GM23338 (cell line): ENCODE data around the gene CBLN4. TPM values are rescaled to one million over a fixed set of nuclear protein-coding genes. Genes with fewer than 3 reads are reported as not detected.

Experiments
- ATAC-seq: fragments of 200-7000 bp; cut with Tn5 transposase; 3 replicates; pipeline ENCODE4 v1.9.1; 2020
- DNase-seq: peaks from one replicate; pipeline ENCODE4 v3.0.0-alpha.2; 2015; ENCODE audit warnings: low spot score
- H2AFZ ChIP-seq: fragments of 200-600 bp; sonication (generic); 2 replicates; pipeline ENCODE4 v1.8.0; 2016; ENCODE audit warnings: antibody characterized with exemption, mild to moderate bottlenecking, moderate library complexity
- H3F3A ChIP-seq: fragments of 200-600 bp; sonication (generic); replicated peaks from 2 replicates; pipeline ENCODE4 v1.8.0; 2017; ENCODE audit warnings: antibody characterized with exemption, mixed run types, low read depth
- H3K27ac ChIP-seq: fragments of 200-600 bp; sonication (generic); 2 replicates; pipeline ENCODE4 v1.6.1; 2016; ENCODE audit warnings: low read depth
- H3K27me3 ChIP-seq: fragments of 200-600 bp; sonication (generic); 2 replicates; pipeline ENCODE4 v1.8.0; 2016; ENCODE audit warnings: mild to moderate bottlenecking, mixed run types, moderate library complexity; ENCODE audit not compliant: insufficient read depth
- H3K36me3 ChIP-seq: fragments of 200-600 bp; sonication (generic); 2 replicates; pipeline ENCODE4 v1.8.0; 2016; ENCODE audit warnings: mild to moderate bottlenecking; ENCODE audit not compliant: insufficient read depth
- H3K4me1 ChIP-seq: fragments of 200-600 bp; sonication (generic); 2 replicates; pipeline ENCODE4 v1.8.0; 2016; ENCODE audit warnings: mild to moderate bottlenecking, moderate library complexity; ENCODE audit not compliant: insufficient read depth
- H3K4me2 ChIP-seq: fragments of 200-600 bp; sonication (generic); 2 replicates; pipeline ENCODE4 v1.7.1; 2017; ENCODE audit warnings: mixed run types
- H3K4me3 ChIP-seq: fragments of 200-600 bp; sonication (generic); 2 replicates; pipeline ENCODE4 v1.6.1; 2016; ENCODE audit warnings: mixed run types
- H3K79me2 ChIP-seq: fragments of 200-600 bp; sonication (generic); replicated peaks from 2 replicates; pipeline ENCODE4 v1.8.0; 2017; ENCODE audit warnings: mild to moderate bottlenecking; ENCODE audit not compliant: insufficient read depth
- H3K9me2 ChIP-seq: fragments of 200-600 bp; sonication (generic); 2 replicates; pipeline ENCODE4 v1.8.0; 2017; ENCODE audit not compliant: insufficient read depth
- H4K20me1 ChIP-seq: fragments of 200-600 bp; sonication (generic); replicated peaks from 2 replicates; pipeline ENCODE4 v1.8.0; 2017; ENCODE audit warnings: mild to moderate bottlenecking; ENCODE audit not compliant: insufficient read depth
- H3K27ac Mint-ChIP-seq: 2 replicates; pipeline ENCODE4 v1.8.0; 2020; ENCODE audit warnings: inconsistent platforms, mild to moderate bottlenecking, moderate library complexity, mixed read lengths
- H3K27me3 Mint-ChIP-seq: 3 replicates; pipeline ENCODE4 v1.8.0; 2022; ENCODE audit warnings: low read depth, mild to moderate bottlenecking, moderate library complexity, mixed read lengths, inconsistent platforms; ENCODE audit not compliant: insufficient read depth, poor library complexity
- H3K36me3 Mint-ChIP-seq: 3 replicates; pipeline ENCODE4 v1.8.0; 2021; ENCODE audit warnings: low read depth, mild to moderate bottlenecking, inconsistent platforms, moderate library complexity, mixed read lengths
- H3K4me1 Mint-ChIP-seq: 3 replicates; pipeline ENCODE4 v1.8.0; 2020; ENCODE audit warnings: mild to moderate bottlenecking, inconsistent platforms, mixed read lengths
- H3K4me3 Mint-ChIP-seq: 3 replicates; pipeline ENCODE4 v1.8.0; 2021; ENCODE audit warnings: moderate library complexity, mild to moderate bottlenecking, inconsistent platforms, mixed read lengths
- H3K9me3 Mint-ChIP-seq: 3 replicates; pipeline ENCODE4 v1.8.0; 2020; ENCODE audit warnings: moderate library complexity, mild to moderate bottlenecking, inconsistent platforms, mixed read lengths
- CREB1 ChIP-seq: fragments of 250-450 bp; sonication (Bioruptor Pico); IDR thresholded peaks from 2 replicates; pipeline ENCODE4 v1.5.0; 2020; ENCODE audit warnings: low read depth, mild to moderate bottlenecking, moderate library complexity
- EZH2 ChIP-seq: fragments of 200-600 bp; sonication (generic); IDR thresholded peaks from one replicate; pipeline ENCODE4 v1.8.0; 2017; ENCODE audit warnings: antibody characterized with exemption, mild to moderate bottlenecking, low read depth; ENCODE audit not compliant: unreplicated experiment
- EZH2phosphoT487 ChIP-seq: fragments of 200-600 bp; sonication (generic); IDR thresholded peaks from one replicate; pipeline ENCODE4 v1.8.1; 2018; ENCODE audit warnings: antibody characterized with exemption; ENCODE audit not compliant: unreplicated experiment
- JUNB ChIP-seq: IDR thresholded peaks from one replicate; pipeline ENCODE4 v1.6.1; 2016; ENCODE audit warnings: antibody characterized with exemption; ENCODE audit not compliant: unreplicated experiment
- REST ChIP-seq: IDR thresholded peaks from one replicate; pipeline ENCODE4 v1.6.1; 2018; ENCODE audit warnings: antibody characterized with exemption; ENCODE audit not compliant: unreplicated experiment
- STAT1 ChIP-seq: IDR thresholded peaks from one replicate; pipeline ENCODE4 v1.6.1; 2016; ENCODE audit warnings: antibody characterized with exemption; ENCODE audit not compliant: unreplicated experiment
- ZNF114 ChIP-seq: fragments of 250-450 bp; sonication (Bioruptor Pico); IDR thresholded peaks from 2 replicates; pipeline ENCODE4 v1.5.0; 2020; ENCODE audit warnings: mild to moderate bottlenecking, moderate library complexity
- ZNF331 ChIP-seq: fragments of 250-450 bp; sonication (Bioruptor Pico); IDR thresholded peaks from 2 replicates; pipeline ENCODE4 v1.5.0; 2020; ENCODE audit warnings: low read depth, mild to moderate bottlenecking, moderate library complexity
- polyA plus RNA-seq: library from polyadenylated mRNA; unstranded; fragments of >200 nt; fragmentation: Nextera tagmentation; extraction: Ambion mirVana; gene quantifications from 2 replicates; pipeline ENCODE4 v1.2.1, GENCODE V29; 2016
- total RNA-seq: library from RNA; depleted of rRNA; stranded (reverse); fragments of >200 nt; shearing (Covaris generic); gene quantifications from 2 replicates; pipeline ENCODE4 v1.2.3, GENCODE V29; 2014
- TF ChIP-seq, protein P1 (sequence below), 2 experiments: fragments of 200-600 bp in 1 of 2; sonication (generic) in 1 of 2; conservative IDR thresholded peaks; 2 replicates each; pipeline versions ENCODE4 v1.5.1 to v1.6.1; 2016 to 2017; ENCODE audit warnings: antibody characterized with exemption in 2 of 2, low read depth in 2 of 2, mild to moderate bottlenecking in 2 of 2, moderate library complexity in 1 of 2
- TF ChIP-seq, protein P2 (sequence below): IDR thresholded peaks from 2 replicates; pipeline ENCODE4 v1.6.1; 2016; ENCODE audit warnings: antibody characterized with exemption

The CBLN4 gene
- total and polyA plus RNA-seq, 2 experiments from 2014 or later = not detected

- no peak for TF ChIP-seq REST
Measured at GRCh38 chr20:55964790-55965189, 40.5 kb downstream of the CBLN4 start (continued).

- peaks cover 43% of the 10 kb centered on the region for H3K36me3 Mint-ChIP-seq
- no peak overlapping the region for H3K4me3 Mint-ChIP-seq
- peaks cover 2% of the 10 kb centered on the region for H3K27me3 Mint-ChIP-seq
- peaks cover 97% of the 10 kb centered on the region for H3K9me3 Mint-ChIP-seq
- Histone ChIP-seq H4K20me1 (no peaks in the 10 kb centered on the region), H3K79me2 (no peaks in the 10 kb centered on the region), H3F3A (no peaks in the 10 kb centered on the region), H3K27me3 (no peaks in the 10 kb centered on the region), H3K36me3 (peaks cover 10% of the 10 kb centered on the region), H3K27ac (no peak overlapping the region), H3K4me3 (no peak overlapping the region), H2AFZ (no peak overlapping the region), H3K4me2 (no peak overlapping the region), H3K9me2 (no peaks in the 10 kb centered on the region), H3K4me1 (no peaks in the 10 kb centered on the region)
- H3K4me1 Mint-ChIP-seq = no peaks in the 10 kb centered on the region
- no peak overlapping the region for H3K27ac Mint-ChIP-seq
- no peak for ATAC-seq
- DNase-seq = no peak
- TF ChIP-seq ZNF114 (CRISPR knock-in tag) (no peak), EZH2phosphoT487 (no peak), EZH2 (no peak), JUNB (no peak), REST (no peak), CREB1 (CRISPR knock-in tag) (no peak), STAT1 (no peak), ZNF331 (CRISPR knock-in tag) (no peak)
- TF ChIP-seq, protein P1, sequence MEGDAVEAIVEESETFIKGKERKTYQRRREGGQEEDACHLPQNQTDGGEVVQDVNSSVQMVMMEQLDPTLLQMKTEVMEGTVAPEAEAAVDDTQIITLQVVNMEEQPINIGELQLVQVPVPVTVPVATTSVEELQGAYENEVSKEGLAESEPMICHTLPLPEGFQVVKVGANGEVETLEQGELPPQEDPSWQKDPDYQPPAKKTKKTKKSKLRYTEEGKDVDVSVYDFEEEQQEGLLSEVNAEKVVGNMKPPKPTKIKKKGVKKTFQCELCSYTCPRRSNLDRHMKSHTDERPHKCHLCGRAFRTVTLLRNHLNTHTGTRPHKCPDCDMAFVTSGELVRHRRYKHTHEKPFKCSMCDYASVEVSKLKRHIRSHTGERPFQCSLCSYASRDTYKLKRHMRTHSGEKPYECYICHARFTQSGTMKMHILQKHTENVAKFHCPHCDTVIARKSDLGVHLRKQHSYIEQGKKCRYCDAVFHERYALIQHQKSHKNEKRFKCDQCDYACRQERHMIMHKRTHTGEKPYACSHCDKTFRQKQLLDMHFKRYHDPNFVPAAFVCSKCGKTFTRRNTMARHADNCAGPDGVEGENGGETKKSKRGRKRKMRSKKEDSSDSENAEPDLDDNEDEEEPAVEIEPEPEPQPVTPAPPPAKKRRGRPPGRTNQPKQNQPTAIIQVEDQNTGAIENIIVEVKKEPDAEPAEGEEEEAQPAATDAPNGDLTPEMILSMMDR (conservative IDR thresholded peaks at IDR 0.05; ENCODE audit: low read depth in 2 of 2) = no peak
- TF ChIP-seq, protein P2, sequence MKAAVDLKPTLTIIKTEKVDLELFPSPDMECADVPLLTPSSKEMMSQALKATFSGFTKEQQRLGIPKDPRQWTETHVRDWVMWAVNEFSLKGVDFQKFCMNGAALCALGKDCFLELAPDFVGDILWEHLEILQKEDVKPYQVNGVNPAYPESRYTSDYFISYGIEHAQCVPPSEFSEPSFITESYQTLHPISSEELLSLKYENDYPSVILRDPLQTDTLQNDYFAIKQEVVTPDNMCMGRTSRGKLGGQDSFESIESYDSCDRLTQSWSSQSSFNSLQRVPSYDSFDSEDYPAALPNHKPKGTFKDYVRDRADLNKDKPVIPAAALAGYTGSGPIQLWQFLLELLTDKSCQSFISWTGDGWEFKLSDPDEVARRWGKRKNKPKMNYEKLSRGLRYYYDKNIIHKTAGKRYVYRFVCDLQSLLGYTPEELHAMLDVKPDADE = no peak
Measured at GRCh38 chr20:55961376-55962330, 43.7 kb downstream of the CBLN4 start.
